BJ (cell line): ENCODE data around the gene FMN2. TPM values are rescaled to one million over a fixed set of nuclear protein-coding genes. Genes with fewer than 3 reads are reported as not detected.

ENCODE experiments used
- CTCF ChIA-PET: fragments of 350-600 bp; formaldehyde crosslinking; extraction: SDS; loops from one replicate; lab custom pipeline; 2021; ENCODE audit warnings: antibody characterized with exemption, inconsistent platforms; lab: Yijun Ruan, JAX
- POLR2A ChIA-PET: fragments of 300-600 bp; sonication (Branson Sonifier 250); formaldehyde crosslinking; extraction: SDS; loops from one replicate; lab custom pipeline; 2021; ENCODE audit warnings: antibody characterized with exemption; lab: Charles Lee
- DNase-seq: peaks from one replicate; pipeline ENCODE4 v3.0.0-alpha.2; 2011; ENCODE audit warnings: low read depth
- H3K27me3 ChIP-seq: 2 replicates; pipeline ENCODE4 v1.6.0; 2011; ENCODE audit warnings: low read length; ENCODE audit not compliant: control insufficient read depth, insufficient read depth
- H3K36me3 ChIP-seq: 2 replicates; pipeline ENCODE4 v1.5.1; 2011; ENCODE audit warnings: low read length; ENCODE audit not compliant: control insufficient read depth, insufficient read depth
- H3K4me3 ChIP-seq: 2 replicates; pipeline ENCODE4 v1.5.1; 2011; ENCODE audit warnings: low read depth, mild to moderate bottlenecking, control low read depth, low read length
- CTCF ChIP-seq: IDR thresholded peaks from 2 replicates; pipeline ENCODE4 v1.5.1; 2011; ENCODE audit warnings: low read depth, mild to moderate bottlenecking, control low read depth, inconsistent platforms, low read length, moderate library complexity; ENCODE audit not compliant: insufficient read depth
- polyA plus RNA-seq: library from polyadenylated mRNA; depleted of rRNA; stranded (reverse); fragments of >200 nt; gene quantifications from 2 replicates; pipeline ENCODE4 v1.2.3, GENCODE V29; 2011

Gene FMN2
- polyA plus RNA-seq, 1 experiment: 14.6 TPM

GRCh38 chr1:240342251-240342625, 250.6 kb downstream of the FMN2 start:
- Histone ChIP-seq H3K4me3 (no peak overlapping the region), H3K27me3 (no peaks in the 10 kb centered on the region), H3K36me3 (peaks cover 2% of the 10 kb centered on the region; the same call in 1 of the 2 replicates)
- POLR2A ChIA-PET: no interaction called here
- no peak for TF ChIP-seq CTCF
- DNase-seq: no peak
- CTCF ChIA-PET: no interaction called here

GRCh38 chr1:240343045-240343444, 251.4 kb downstream of the FMN2 start:
- POLR2A ChIA-PET: no interaction called here
- CTCF ChIA-PET: no interaction called here
- TF ChIP-seq CTCF: no peak

GRCh38 chr1:240343966-240344365, 252.3 kb downstream of the FMN2 start:
- CTCF ChIA-PET: no interaction called here

More at GRCh38 chr1:240343045-240343444, 251.4 kb downstream of the FMN2 start:
- Histone ChIP-seq H3K36me3 (peaks cover 2% of the 10 kb centered on the region; the same call in 1 of the 2 replicates), H3K27me3 (no peaks in the 10 kb centered on the region), H3K4me3 (no peak overlapping the region)
- DNase-seq: no peak

DNA sequence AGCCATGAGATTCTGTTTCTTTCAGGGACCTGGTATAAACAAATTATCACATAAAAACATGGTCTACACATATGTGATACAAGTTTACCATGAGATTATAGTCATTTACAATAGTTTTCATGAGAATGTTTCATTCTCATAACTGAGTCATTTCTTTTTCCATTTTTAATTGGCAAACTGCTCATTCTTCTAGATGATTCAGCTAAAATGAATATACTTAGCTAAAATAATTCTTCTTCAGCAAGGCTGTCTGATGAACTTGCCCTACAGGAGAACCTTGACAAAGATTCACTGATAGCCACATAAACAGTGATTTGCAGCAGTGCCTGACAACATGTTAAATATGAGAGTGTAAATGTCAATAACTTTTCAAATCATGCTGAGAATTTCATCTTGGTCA, 253.2 kb downstream of the FMN2 start:
- peak; percentile 30 for DNase-seq
- ChIA-PET POLR2A (interaction anchor here (0.7 kb wide), 1 partner anchor 215 kb away, joined by 4 read pairs; no protein-coding TSS in a partner anchor), CTCF (interaction anchor here (1.1 kb wide), 1 partner anchor 155 kb away, joined by 3 read pairs; no protein-coding TSS in a partner anchor)
- no peak for TF ChIP-seq CTCF
- Histone ChIP-seq H3K4me3 (no peak overlapping the region), H3K36me3 (no peaks in the 10 kb centered on the region), H3K27me3 (no peaks in the 10 kb centered on the region)

More at GRCh38 chr1:240343966-240344365, 252.3 kb downstream of the FMN2 start:
- Histone ChIP-seq H3K4me3 (no peak overlapping the region), H3K36me3 (peaks cover under 1% of the 10 kb centered on the region; the same call in 1 of the 2 replicates), H3K27me3 (no peaks in the 10 kb centered on the region)
- TF ChIP-seq CTCF: no peak
- DNase-seq: no peak
- POLR2A ChIA-PET: interaction anchor here (0.5 kb wide), 1 partner anchor 252 kb away, joined by 3 read pairs; no protein-coding TSS in a partner anchor

GRCh38 chr1:240349695-240350094, 258.0 kb downstream of the FMN2 start:
- Histone ChIP-seq H3K4me3 (no peak overlapping the region), H3K27me3 (no peaks in the 10 kb centered on the region), H3K36me3 (no peaks in the 10 kb centered on the region)
- no peak for DNase-seq
- ChIA-PET CTCF (no interaction called here), POLR2A (no interaction called here)
- TF ChIP-seq CTCF: no peak
